ENCODE data around the gene KCNMB2.

Gene KCNMB2

DNA sequence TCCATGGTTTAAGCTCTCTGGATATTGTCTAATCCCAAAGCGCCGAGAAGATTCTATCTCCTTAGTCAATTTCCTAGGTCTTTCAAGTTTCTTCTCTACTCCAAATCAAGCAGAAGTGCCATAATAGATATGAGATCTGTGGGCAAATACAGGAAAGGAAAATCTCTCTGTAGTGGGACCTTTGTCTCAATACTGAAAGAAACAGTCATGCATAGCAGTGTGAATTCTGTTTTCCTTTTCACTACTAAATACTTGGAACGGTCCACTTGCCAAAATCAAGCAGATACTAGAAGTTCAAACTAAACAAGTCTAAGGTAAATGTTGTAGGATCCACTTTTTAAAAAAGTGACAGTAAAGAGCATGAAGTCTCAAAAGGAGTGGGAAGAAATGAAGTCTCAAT, 298.8 kb downstream of the KCNMB2 start:
- POLR2A ChIA-PET = no interaction called here
- CTCF ChIA-PET = no interaction called here
- TF ChIP-seq FOXK2 (IDR thresholded peaks at IDR 0.05) (no peak), LEF1 (IDR thresholded peaks at IDR 0.05; ENCODE audit: borderline replicate concordance) (no peak), SUZ12 (IDR thresholded peaks at IDR 0.05) (no peak), L3MBTL2 (conservative IDR thresholded peaks at IDR 0.05) (no peak), ARNT (IDR thresholded peaks at IDR 0.05) (no peak), TARDBP (IDR thresholded peaks at IDR 0.05) (no peak), ZNF384 (IDR thresholded peaks at IDR 0.05) (no peak), SP1 (IDR thresholded peaks at IDR 0.05) (no peak), CTBP1 (IDR thresholded peaks at IDR 0.05; ENCODE audit: borderline replicate concordance) (no peak), BHLHE40 (IDR thresholded peaks at IDR 0.05; ENCODE audit: borderline replicate concordance) (no peak), FOXM1 (IDR thresholded peaks at IDR 0.05; ENCODE audit: borderline replicate concordance) (no peak), NFRKB (IDR thresholded peaks at IDR 0.05) (no peak), ELF4 (IDR thresholded peaks at IDR 0.05) (no peak), HDGF (IDR thresholded peaks at IDR 0.05; ENCODE audit: borderline replicate concordance) (no peak), FOXA1 (IDR thresholded peaks at IDR 0.05) (no peak)
- TF ChIP-seq, protein P1, sequence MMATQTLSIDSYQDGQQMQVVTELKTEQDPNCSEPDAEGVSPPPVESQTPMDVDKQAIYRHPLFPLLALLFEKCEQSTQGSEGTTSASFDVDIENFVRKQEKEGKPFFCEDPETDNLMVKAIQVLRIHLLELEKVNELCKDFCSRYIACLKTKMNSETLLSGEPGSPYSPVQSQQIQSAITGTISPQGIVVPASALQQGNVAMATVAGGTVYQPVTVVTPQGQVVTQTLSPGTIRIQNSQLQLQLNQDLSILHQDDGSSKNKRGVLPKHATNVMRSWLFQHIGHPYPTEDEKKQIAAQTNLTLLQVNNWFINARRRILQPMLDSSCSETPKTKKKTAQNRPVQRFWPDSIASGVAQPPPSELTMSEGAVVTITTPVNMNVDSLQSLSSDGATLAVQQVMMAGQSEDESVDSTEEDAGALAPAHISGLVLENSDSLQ (IDR thresholded peaks at IDR 0.05) = no peak
- DNase-seq (ENCODE audit: extremely low spot score) = no peak

DNA sequence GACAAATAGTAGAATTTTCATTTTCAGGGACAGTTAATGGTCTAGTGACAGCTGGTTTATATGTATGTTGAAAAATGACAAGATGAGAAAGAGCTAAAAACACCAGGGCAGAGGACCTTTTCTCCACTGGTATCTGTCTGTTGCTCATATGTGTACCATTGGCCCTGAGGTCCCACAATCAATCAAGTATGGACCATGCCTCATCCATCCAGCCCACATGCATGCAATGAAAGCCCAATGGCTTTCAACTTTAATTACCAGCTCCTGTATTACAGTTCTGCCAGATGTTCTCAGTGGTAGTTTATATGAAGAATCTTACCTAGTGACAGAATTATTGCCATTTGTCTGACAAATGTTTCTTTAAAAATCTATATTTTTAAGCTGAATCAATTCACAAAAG, 301.3 kb downstream of the KCNMB2 start:
- POLR2A ChIA-PET = no interaction called here
- TF ChIP-seq ELF4 (IDR thresholded peaks at IDR 0.05) = no peak
- TF ChIP-seq, protein P1 (IDR thresholded peaks at IDR 0.05) = no peak
- TF ChIP-seq FOXM1 (IDR thresholded peaks at IDR 0.05; ENCODE audit: borderline replicate concordance) = no peak
- no peak for TF ChIP-seq TARDBP (IDR thresholded peaks at IDR 0.05)
- no peak for TF ChIP-seq BHLHE40 (IDR thresholded peaks at IDR 0.05; ENCODE audit: borderline replicate concordance)
- no peak for TF ChIP-seq FOXK2 (IDR thresholded peaks at IDR 0.05)
- TF ChIP-seq SUZ12 (IDR thresholded peaks at IDR 0.05) = no peak
- no peak for TF ChIP-seq LEF1 (IDR thresholded peaks at IDR 0.05; ENCODE audit: borderline replicate concordance)
- no peak for TF ChIP-seq NFRKB (IDR thresholded peaks at IDR 0.05)
- TF ChIP-seq FOXA1 (IDR thresholded peaks at IDR 0.05) = no peak
- CTCF ChIA-PET = no interaction called here
- DNase-seq (ENCODE audit: extremely low spot score) = no peak

DNA sequence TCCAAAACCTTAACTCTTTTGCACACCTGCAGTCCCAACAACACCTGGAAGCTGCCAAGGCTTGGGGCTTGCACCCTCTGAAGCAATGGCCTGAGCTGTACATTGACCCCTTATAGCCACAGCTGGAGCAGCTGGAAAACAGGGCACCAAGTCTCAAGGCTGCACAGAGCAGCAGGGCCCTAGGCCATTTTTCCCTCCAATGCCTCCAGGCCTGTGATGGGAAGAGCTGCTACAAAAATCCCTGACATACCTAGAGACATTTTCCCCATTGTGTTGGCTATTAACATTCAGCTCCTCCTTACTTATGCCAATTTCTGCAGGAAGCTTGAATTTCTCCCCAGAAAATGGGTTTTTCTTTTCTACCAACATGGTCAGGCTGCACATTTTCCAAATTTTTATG, 304.4 kb downstream of the KCNMB2 start:
- CTCF ChIA-PET = no interaction called here
- DNase-seq (ENCODE audit: extremely low spot score) = no peak
- no peak for TF ChIP-seq LEF1 (IDR thresholded peaks at IDR 0.05; ENCODE audit: borderline replicate concordance)
- no peak for TF ChIP-seq FOXK2 (IDR thresholded peaks at IDR 0.05)
- TF ChIP-seq ZNF384 (IDR thresholded peaks at IDR 0.05) = no peak
- TF ChIP-seq NFRKB (IDR thresholded peaks at IDR 0.05) = no peak
- TF ChIP-seq ELF4 (IDR thresholded peaks at IDR 0.05) = no peak
- no peak for TF ChIP-seq SUZ12 (IDR thresholded peaks at IDR 0.05)
- no peak for TF ChIP-seq SP1 (IDR thresholded peaks at IDR 0.05)
- no peak for TF ChIP-seq CTBP1 (IDR thresholded peaks at IDR 0.05; ENCODE audit: borderline replicate concordance)
- TF ChIP-seq BHLHE40 (IDR thresholded peaks at IDR 0.05; ENCODE audit: borderline replicate concordance) = no peak
- no peak for TF ChIP-seq TARDBP (IDR thresholded peaks at IDR 0.05)
- TF ChIP-seq, protein P1 (IDR thresholded peaks at IDR 0.05) = no peak
- no peak for TF ChIP-seq FOXA1 (IDR thresholded peaks at IDR 0.05)
- TF ChIP-seq ARNT (IDR thresholded peaks at IDR 0.05) = no peak
- TF ChIP-seq HDGF (IDR thresholded peaks at IDR 0.05; ENCODE audit: borderline replicate concordance) = no peak
- TF ChIP-seq L3MBTL2 (conservative IDR thresholded peaks at IDR 0.05) = no peak
- no peak for TF ChIP-seq FOXM1 (IDR thresholded peaks at IDR 0.05; ENCODE audit: borderline replicate concordance)
- POLR2A ChIA-PET = no interaction called here

DNA sequence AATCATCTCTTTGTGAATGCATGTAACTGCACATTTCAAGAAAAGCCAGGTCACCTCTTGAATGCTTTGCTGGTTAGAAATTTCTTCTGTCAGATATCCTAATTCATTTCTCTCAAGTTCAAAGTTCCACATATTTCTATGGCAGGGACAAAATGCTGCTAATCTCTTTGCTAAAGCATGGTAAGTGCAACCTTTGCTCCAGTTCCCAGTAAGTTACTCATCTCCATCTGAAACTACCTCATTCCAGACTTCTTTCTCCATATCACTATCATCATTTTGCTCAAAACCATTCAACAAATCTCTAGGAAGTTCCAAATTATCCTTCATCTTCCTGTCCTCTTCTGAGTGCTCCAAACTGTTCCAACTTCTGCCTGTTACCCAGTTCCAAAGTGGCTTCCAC, 304.8 kb downstream of the KCNMB2 start:
- DNase-seq (ENCODE audit: extremely low spot score) = no peak
- ChIA-PET CTCF (no interaction called here), POLR2A (no interaction called here)
- TF ChIP-seq ARNT (IDR thresholded peaks at IDR 0.05) = no peak
- TF ChIP-seq ELF4 (IDR thresholded peaks at IDR 0.05) = no peak
- TF ChIP-seq CTBP1 (IDR thresholded peaks at IDR 0.05; ENCODE audit: borderline replicate concordance) = no peak
- no peak for TF ChIP-seq BHLHE40 (IDR thresholded peaks at IDR 0.05; ENCODE audit: borderline replicate concordance)
- TF ChIP-seq HDGF (IDR thresholded peaks at IDR 0.05; ENCODE audit: borderline replicate concordance) = no peak
- TF ChIP-seq L3MBTL2 (conservative IDR thresholded peaks at IDR 0.05) = no peak

DNA sequence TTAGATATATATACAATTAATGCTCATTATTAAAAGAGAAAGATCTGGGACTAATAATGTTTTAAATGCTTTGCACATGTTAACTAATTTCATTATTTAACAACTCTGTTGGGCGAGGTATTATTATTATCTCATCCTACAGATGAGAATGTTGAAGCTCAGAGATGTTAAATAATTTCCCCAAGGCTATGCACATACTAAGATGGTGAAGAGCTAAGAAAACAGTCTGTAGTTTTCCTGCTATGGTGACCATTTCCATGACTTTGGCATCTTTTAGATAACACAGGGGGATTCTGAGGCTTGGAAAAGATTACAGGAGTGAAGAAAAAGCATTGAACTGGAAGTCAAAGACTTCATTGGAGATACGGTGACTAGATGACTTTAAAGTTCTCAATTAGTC, 308.7 kb downstream of the KCNMB2 start:
- CTCF ChIA-PET = interaction anchor here (0.7 kb wide), 1 partner anchor 21 kb away, joined by 3 read pairs; no protein-coding TSS in a partner anchor
- TF ChIP-seq LEF1 (IDR thresholded peaks at IDR 0.05; ENCODE audit: borderline replicate concordance) = no peak
- TF ChIP-seq FOXM1 (IDR thresholded peaks at IDR 0.05; ENCODE audit: borderline replicate concordance) = no peak
- TF ChIP-seq BHLHE40 (IDR thresholded peaks at IDR 0.05; ENCODE audit: borderline replicate concordance) = no peak
- no peak for TF ChIP-seq ARNT (IDR thresholded peaks at IDR 0.05)
- no peak for TF ChIP-seq CTBP1 (IDR thresholded peaks at IDR 0.05; ENCODE audit: borderline replicate concordance)
- no peak for TF ChIP-seq FOXA1 (IDR thresholded peaks at IDR 0.05)
- TF ChIP-seq ZNF384 (IDR thresholded peaks at IDR 0.05) = no peak
- TF ChIP-seq ELF4 (IDR thresholded peaks at IDR 0.05) = no peak
- TF ChIP-seq FOXK2 (IDR thresholded peaks at IDR 0.05) = no peak
- TF ChIP-seq NFRKB (IDR thresholded peaks at IDR 0.05) = no peak
- TF ChIP-seq L3MBTL2 (conservative IDR thresholded peaks at IDR 0.05) = no peak
- TF ChIP-seq, protein P1 (IDR thresholded peaks at IDR 0.05) = no peak
- TF ChIP-seq SP1 (IDR thresholded peaks at IDR 0.05) = no peak
- TF ChIP-seq HDGF (IDR thresholded peaks at IDR 0.05; ENCODE audit: borderline replicate concordance) = no peak
- POLR2A ChIA-PET = no interaction called here
- DNase-seq (ENCODE audit: extremely low spot score) = no peak

Measured in HEK293T (cell line).